K562 (cell line): ENCODE measurements around the gene FGF21. TPM values are rescaled to one million over a fixed set of nuclear protein-coding genes. Genes with fewer than 3 reads are reported as not detected.

Source experiments
- CHD4 ChIP-seq: fragments of 200-600 bp; sonication (generic); IDR thresholded peaks from 3 replicates; pipeline ENCODE4 v1.6.1; 2012; ENCODE audit warnings: low read depth, mild to moderate bottlenecking, mixed read lengths, low read length, inconsistent platforms; ENCODE audit not compliant: insufficient read depth, insufficient replicate concordance, poor library complexity, severe bottlenecking
- CREB1 ChIP-seq, 2 experiments: sonication (generic) in 1 of 2; formaldehyde crosslinking in 1 of 2; IDR thresholded peaks; 2 replicates each; pipeline versions ENCODE4 v1.6.1 to v1.8.0; 2012 to 2022; ENCODE audit warnings: inconsistent platforms in 1 of 2, mild to moderate bottlenecking in 1 of 2, missing genetic modification reagents in 1 of 2, moderate library complexity in 1 of 2
- CREM ChIP-seq: IDR thresholded peaks from 2 replicates; pipeline ENCODE4 v1.6.1; 2014; ENCODE audit warnings: antibody characterized with exemption, low read depth
- FUS ChIP-seq: fragments of 200-400 bp; formaldehyde crosslinking; optimal IDR thresholded peaks from 2 replicates; pipeline ENCODE3; 2017; ENCODE audit warnings: low read depth, low read length
- JUND ChIP-seq, 2 experiments: IDR thresholded peaks; 2 replicates in 1 of 2; 3 replicates in 1 of 2; pipeline ENCODE4 v1.6.1; 2011; ENCODE audit warnings: borderline replicate concordance in 2 of 2, low read depth in 2 of 2, low read length in 2 of 2, improper control_type of control experiment in 1 of 2, missing biosample characterization in 1 of 2, missing genetic modification characterization in 1 of 2, missing genetic modification reagents in 1 of 2
- PRMT5 ChIP-seq: sonication (generic); formaldehyde crosslinking; IDR thresholded peaks from 2 replicates; pipeline ENCODE4 v1.5.0; 2020; ENCODE audit warnings: missing genetic modification reagents
- SMAD1 ChIP-seq: fragments of 150-350 bp; IDR thresholded peaks from 2 replicates; pipeline ENCODE4 v1.6.1; 2014; ENCODE audit warnings: low read length, low read depth; ENCODE audit not compliant: partially characterized antibody
- TEAD1 ChIP-seq, 2 experiments: fragments of 450-650 bp in 1 of 2; sonication (generic) in 1 of 2; formaldehyde crosslinking; IDR thresholded peaks; 2 replicates each; pipeline versions ENCODE4 v1.4.0 to v1.8.0; 2020 to 2022; ENCODE audit warnings: mild to moderate bottlenecking in 2 of 2, missing genetic modification reagents in 1 of 2
- TRIM24 ChIP-seq, 2 experiments: fragments of 450-650 bp; IDR thresholded peaks; 2 replicates each; pipeline ENCODE4 v1.6.1; 2016
- ZC3H8 ChIP-seq: fragments of 450-650 bp; IDR thresholded peaks from 2 replicates; pipeline ENCODE4 v1.6.1; 2017
- ZNF263 ChIP-seq: sonication (generic); formaldehyde crosslinking; IDR thresholded peaks from 2 replicates; pipeline ENCODE4 v1.8.0; 2022; ENCODE audit warnings: mild to moderate bottlenecking, missing genetic modification reagents, borderline replicate concordance
- ZNF76 ChIP-seq: fragments of 250-450 bp; sonication (Bioruptor Pico); IDR thresholded peaks from 2 replicates; pipeline ENCODE4 v1.4.0; 2020; ENCODE audit warnings: mild to moderate bottlenecking, moderate library complexity, borderline replicate concordance
- ZNF778 ChIP-seq: fragments of 450-650 bp; formaldehyde crosslinking; IDR thresholded peaks from 2 replicates; pipeline ENCODE4 v1.4.0; 2020; ENCODE audit warnings: mild to moderate bottlenecking, moderate library complexity
- polyA plus RNA-seq, 8 experiments: library from polyadenylated mRNA; depleted of rRNA in 4 of 8; stranded (reverse) in 5 of 8; unstranded in 3 of 8; fragments of >200 nt; fragmentation: Nextera tagmentation in 2 of 8; fragmentation: Illumina TruSeq in 1 of 8; extraction: Ambion mirVana in 2 of 8; extraction: Trizol in 1 of 8; gene quantifications; 2 replicates each; pipeline versions ENCODE4 v1.2.1 to v1.2.3, GENCODE V29; 2011 to 2014; ENCODE audit warnings: inconsistent platforms in 1 of 8, missing spikeins in 1 of 8
- total RNA-seq, 7 experiments: library from RNA; depleted of rRNA in 6 of 7; stranded (reverse); fragments of >200 nt in 6 of 7; fragmentation: Illumina TruSeq in 2 of 7; extraction: Trizol in 2 of 7; gene quantifications; 2 replicates each; pipeline versions ENCODE4 v1.2.1 to v1.2.3, GENCODE V29; 2011 to 2021; ENCODE audit warnings: low replicate concordance in 1 of 7
- TF ChIP-seq, protein P1 (sequence below): fragments of 450-650 bp; IDR thresholded peaks from 2 replicates; pipeline ENCODE4 v1.6.1; 2018; ENCODE audit not compliant: partially characterized antibody
- TF ChIP-seq, protein P2 (sequence below): fragments of 450-650 bp; IDR thresholded peaks from 2 replicates; pipeline ENCODE4 v1.6.1; 2017; ENCODE audit warnings: mild to moderate bottlenecking, moderate library complexity
- TF ChIP-seq, protein P3 (sequence below): fragments of 200-800 bp; sonication (Bioruptor generic); IDR thresholded peaks from 2 replicates; pipeline ENCODE4 v1.6.1; 2017; ENCODE audit warnings: missing genetic modification characterization, missing compliant biosample characterization
- TF ChIP-seq, protein P4 (sequence below), 2 experiments: IDR thresholded peaks; 2 replicates each; pipeline ENCODE4 v1.6.1; 2011; ENCODE audit warnings: borderline replicate concordance in 1 of 2, control low read depth in 1 of 2, low read depth in 1 of 2, low read length in 1 of 2, mild to moderate bottlenecking in 1 of 2, mixed read lengths in 1 of 2, moderate library complexity in 1 of 2; ENCODE audit not compliant: insufficient read depth in 1 of 2, insufficient read length in 1 of 2, poor library complexity in 1 of 2, severe bottlenecking in 1 of 2; ENCODE audit errors: extremely low read depth in 1 of 2

Gene FGF21
- total and polyA plus RNA-seq, 9 of the 15 experiments (the other 6 are each of a cell fraction or from before 2014, with no cell fraction given): 0.04 to 0.77 (median 0.09) TPM; not detected in 6

DNA sequence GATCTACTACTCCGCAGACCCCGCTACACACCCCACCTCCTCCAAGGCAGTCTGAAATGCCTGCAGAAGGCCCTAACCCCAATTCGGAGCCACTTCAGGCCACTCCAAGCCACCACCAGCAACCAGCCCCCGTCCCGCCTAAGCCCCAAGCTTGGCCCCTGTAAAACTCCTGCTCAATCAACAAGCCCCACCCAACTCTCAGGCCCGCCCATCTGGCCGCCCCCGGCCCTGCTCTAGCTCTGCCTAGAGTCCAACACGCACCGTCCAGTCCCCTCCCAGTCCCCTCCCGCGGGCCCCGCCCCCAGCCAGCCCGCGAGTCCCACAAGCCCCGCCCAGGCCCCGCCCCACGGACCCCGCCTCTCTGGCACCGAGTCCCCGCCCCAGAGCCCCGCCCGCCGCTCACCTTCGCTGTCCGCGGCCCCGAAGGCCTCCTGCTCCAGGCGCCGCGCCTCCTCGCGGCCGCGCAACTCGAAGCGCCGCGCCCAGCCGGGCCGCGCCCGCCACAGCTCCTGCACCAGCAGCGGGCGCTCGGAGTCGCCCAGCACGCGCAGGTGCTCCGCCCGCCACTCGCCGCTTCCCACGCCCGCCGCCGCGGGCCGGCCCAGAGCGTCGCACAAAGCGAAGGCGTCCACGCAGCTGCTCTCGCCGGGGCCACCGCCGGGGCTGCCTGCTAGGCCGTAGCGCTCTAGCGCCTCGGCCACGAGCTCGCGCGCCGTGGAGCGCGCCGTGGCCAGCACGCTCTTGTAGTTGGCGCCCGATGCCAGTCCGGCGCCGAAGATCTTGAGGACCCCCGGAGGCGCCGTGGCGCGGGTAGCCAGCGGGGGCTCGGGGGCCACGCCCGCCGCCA lies 16.5 kb upstream of the FGF21 start (continued):
- TF ChIP-seq, protein P1, sequence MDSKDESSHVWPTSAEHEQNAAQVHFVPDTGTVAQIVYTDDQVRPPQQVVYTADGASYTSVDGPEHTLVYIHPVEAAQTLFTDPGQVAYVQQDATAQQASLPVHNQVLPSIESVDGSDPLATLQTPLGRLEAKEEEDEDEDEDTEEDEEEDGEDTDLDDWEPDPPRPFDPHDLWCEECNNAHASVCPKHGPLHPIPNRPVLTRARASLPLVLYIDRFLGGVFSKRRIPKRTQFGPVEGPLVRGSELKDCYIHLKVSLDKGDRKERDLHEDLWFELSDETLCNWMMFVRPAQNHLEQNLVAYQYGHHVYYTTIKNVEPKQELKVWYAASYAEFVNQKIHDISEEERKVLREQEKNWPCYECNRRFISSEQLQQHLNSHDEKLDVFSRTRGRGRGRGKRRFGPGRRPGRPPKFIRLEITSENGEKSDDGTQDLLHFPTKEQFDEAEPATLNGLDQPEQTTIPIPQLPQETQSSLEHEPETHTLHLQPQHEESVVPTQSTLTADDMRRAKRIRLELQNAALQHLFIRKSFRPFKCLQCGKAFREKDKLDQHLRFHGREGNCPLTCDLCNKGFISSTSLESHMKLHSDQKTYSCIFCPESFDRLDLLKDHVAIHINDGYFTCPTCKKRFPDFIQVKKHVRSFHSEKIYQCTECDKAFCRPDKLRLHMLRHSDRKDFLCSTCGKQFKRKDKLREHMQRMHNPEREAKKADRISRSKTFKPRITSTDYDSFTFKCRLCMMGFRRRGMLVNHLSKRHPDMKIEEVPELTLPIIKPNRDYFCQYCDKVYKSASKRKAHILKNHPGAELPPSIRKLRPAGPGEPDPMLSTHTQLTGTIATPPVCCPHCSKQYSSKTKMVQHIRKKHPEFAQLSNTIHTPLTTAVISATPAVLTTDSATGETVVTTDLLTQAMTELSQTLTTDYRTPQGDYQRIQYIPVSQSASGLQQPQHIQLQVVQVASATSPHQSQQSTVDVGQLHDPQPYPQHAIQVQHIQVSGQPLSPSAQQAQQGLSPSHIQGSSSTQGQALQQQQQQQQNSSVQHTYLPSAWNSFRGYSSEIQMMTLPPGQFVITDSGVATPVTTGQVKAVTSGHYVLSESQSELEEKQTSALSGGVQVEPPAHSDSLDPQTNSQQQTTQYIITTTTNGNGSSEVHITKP: peak; percentile 38
- TF ChIP-seq ZNF778 (CRISPR knock-in tag) (no peak), ZNF76 (CRISPR knock-in tag) (peak; percentile 74; the same call in 1 of the 2 replicates), PRMT5 (CRISPR knock-in tag) (no peak), TRIM24 (IDR thresholded peaks at IDR 0.05) (no peak), TEAD1 (CRISPR knock-in tag; IDR thresholded peaks at IDR 0.05) (peak in 1 of 2 experiments; percentile 60; a peak in 1 of 4 replicates), JUND (IDR thresholded peaks at IDR 0.05; ENCODE audit: borderline replicate concordance, low read depth, low read length) (peak; percentile 32; the same call in 1 of the 2 replicates), JUND (tag; IDR thresholded peaks at IDR 0.05; ENCODE audit: borderline replicate concordance, low read depth, low read length) (no peak; the same call in 2 of the 3 replicates), CREB1 (IDR thresholded peaks at IDR 0.05) (peak; percentile 48; the same call in 1 of the 2 replicates), CREB1 (CRISPR knock-in tag; IDR thresholded peaks at IDR 0.05) (no peak), ZC3H8 (no peak), CHD4 (no peak), ZNF263 (CRISPR knock-in tag) (peak; percentile 77; the same call in 1 of the 2 replicates), FUS (peak; percentile 65), SMAD1 (no peak), CREM (0 out of 2 replicates have a peak, but pooled peaks have one; percentile 11)
- TF ChIP-seq, protein P2, sequence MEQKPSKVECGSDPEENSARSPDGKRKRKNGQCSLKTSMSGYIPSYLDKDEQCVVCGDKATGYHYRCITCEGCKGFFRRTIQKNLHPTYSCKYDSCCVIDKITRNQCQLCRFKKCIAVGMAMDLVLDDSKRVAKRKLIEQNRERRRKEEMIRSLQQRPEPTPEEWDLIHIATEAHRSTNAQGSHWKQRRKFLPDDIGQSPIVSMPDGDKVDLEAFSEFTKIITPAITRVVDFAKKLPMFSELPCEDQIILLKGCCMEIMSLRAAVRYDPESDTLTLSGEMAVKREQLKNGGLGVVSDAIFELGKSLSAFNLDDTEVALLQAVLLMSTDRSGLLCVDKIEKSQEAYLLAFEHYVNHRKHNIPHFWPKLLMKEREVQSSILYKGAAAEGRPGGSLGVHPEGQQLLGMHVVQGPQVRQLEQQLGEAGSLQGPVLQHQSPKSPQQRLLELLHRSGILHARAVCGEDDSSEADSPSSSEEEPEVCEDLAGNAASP: no peak
- TF ChIP-seq, protein P3, sequence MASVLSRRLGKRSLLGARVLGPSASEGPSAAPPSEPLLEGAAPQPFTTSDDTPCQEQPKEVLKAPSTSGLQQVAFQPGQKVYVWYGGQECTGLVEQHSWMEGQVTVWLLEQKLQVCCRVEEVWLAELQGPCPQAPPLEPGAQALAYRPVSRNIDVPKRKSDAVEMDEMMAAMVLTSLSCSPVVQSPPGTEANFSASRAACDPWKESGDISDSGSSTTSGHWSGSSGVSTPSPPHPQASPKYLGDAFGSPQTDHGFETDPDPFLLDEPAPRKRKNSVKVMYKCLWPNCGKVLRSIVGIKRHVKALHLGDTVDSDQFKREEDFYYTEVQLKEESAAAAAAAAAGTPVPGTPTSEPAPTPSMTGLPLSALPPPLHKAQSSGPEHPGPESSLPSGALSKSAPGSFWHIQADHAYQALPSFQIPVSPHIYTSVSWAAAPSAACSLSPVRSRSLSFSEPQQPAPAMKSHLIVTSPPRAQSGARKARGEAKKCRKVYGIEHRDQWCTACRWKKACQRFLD (CRISPR knock-in tag): 0 out of 2 replicates have a peak, but pooled peaks have one; percentile 28
- TF ChIP-seq, protein P4, sequence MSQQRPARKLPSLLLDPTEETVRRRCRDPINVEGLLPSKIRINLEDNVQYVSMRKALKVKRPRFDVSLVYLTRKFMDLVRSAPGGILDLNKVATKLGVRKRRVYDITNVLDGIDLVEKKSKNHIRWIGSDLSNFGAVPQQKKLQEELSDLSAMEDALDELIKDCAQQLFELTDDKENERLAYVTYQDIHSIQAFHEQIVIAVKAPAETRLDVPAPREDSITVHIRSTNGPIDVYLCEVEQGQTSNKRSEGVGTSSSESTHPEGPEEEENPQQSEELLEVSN (IDR thresholded peaks at IDR 0.05; ENCODE audit: borderline replicate concordance in 1 of 2, extremely low read depth in 1 of 2, insufficient read depth in 1 of 2, insufficient read length in 1 of 2, low read depth in 1 of 2, low read length in 1 of 2, poor library complexity in 1 of 2, severe bottlenecking in 1 of 2): peak; percentile 97 to 99
